ENCODE measurements around the gene DKKL1.

DKKL1 gene

GRCh38 chr19:49338691-49339300, 24.9 kb upstream of the DKKL1 start:
- Histone ChIP-seq H3K4me3 (ENCODE audit: low read length in 2 of 2) (peak overlapping the region; percentile 64 to 76), H3K9me3 (ENCODE audit: control insufficient read depth in 2 of 2, low read length in 2 of 2) (no peaks in the 10 kb centered on the region), H3K36me3 (ENCODE audit: control insufficient read depth in 2 of 2, insufficient read depth in 2 of 2, low read length in 2 of 2) (peaks cover 4 to 20% of the 10 kb centered on the region in 2 donors), H3K27ac (ENCODE audit: low read length) (peak overlapping the region; percentile 92), H3K4me1 (ENCODE audit: control insufficient read depth, insufficient read depth, low read length) (peaks cover 18% of the 10 kb centered on the region), H3K27me3 (ENCODE audit: control insufficient read depth in 1 of 2, insufficient read depth in 2 of 2, low read length in 2 of 2) (no peaks in the 10 kb centered on the region), H3K9ac (ENCODE audit: low read length in 2 of 2) (peak overlapping the region; percentile 48 to 64)

GRCh38 chr19:49339301-49340068, 24.2 kb upstream of the DKKL1 start:
- Histone ChIP-seq H3K9me3 (ENCODE audit: control insufficient read depth in 2 of 2, low read length in 2 of 2) (no peaks in the 10 kb centered on the region), H3K27ac (ENCODE audit: low read length) (peak overlapping the region; percentile 92), H3K36me3 (ENCODE audit: control insufficient read depth in 2 of 2, insufficient read depth in 2 of 2, low read length in 2 of 2) (peaks cover 4 to 22% of the 10 kb centered on the region in 2 donors), H3K9ac (ENCODE audit: low read length in 2 of 2) (peak overlapping the region; percentile 48 to 60), H3K4me1 (ENCODE audit: control insufficient read depth, insufficient read depth, low read length) (peaks cover 18% of the 10 kb centered on the region), H3K27me3 (ENCODE audit: control insufficient read depth in 1 of 2, insufficient read depth in 2 of 2, low read length in 2 of 2) (no peaks in the 10 kb centered on the region), H3K4me3 (ENCODE audit: low read length in 2 of 2) (peak overlapping the region; percentile 64 to 76)

DNA sequence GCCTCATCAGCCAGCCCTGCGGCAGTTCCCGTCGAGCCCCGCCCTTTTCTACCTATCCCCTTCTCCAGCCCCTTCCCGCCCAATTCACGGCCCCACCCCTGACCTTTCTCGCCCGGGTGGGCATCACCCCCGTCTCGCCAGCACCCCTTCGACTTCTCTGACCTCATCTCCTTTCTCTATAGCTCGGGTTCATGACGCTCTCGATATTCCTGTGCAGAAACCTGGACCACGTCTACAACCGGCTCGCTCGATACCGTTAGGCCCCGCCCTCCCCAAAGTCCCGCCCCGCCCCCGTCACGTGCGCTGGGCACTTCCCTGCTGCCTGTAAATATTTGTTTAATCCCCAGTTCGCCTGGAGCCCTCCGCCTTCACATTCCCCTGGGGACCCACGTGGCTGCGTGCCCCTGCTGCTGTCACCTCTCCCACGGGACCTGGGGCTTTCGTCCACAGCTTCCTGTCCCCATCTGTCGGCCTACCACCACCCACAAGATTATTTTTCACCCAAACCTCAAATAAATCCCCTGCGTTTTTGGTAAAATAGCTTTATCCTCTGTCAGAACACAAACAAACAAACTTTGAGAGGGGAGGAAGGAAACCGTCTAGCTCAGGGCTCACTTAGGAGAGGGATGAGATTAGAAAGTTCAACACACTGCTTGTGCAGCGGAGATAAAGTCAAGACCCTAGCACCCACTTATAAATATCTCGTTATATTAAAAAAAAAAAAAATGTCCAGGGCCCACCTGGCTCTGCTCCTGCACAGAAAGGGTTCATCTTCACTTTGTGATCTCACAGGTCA, 23.4 kb upstream of the DKKL1 start:
- peak overlapping the region; percentile 38 to 73 for H3K4me3 ChIP-seq (ENCODE audit: low read length in 2 of 2)
- H3K36me3 ChIP-seq (ENCODE audit: control insufficient read depth in 2 of 2, insufficient read depth in 2 of 2, low read length in 2 of 2), result peaks cover 10 to 29% of the 10 kb centered on the region in 2 donors
- H3K4me1 ChIP-seq (ENCODE audit: control insufficient read depth, insufficient read depth, low read length), result peaks cover 18% of the 10 kb centered on the region
- no peaks in the 10 kb centered on the region for H3K27me3 ChIP-seq (ENCODE audit: control insufficient read depth in 1 of 2, insufficient read depth in 2 of 2, low read length in 2 of 2)
- H3K9ac ChIP-seq (ENCODE audit: low read length in 2 of 2), result peak overlapping the region in 1 of 2 donors; percentile 55
- H3K27ac ChIP-seq (ENCODE audit: low read length), result peak overlapping the region; percentile 92
- no peaks in the 10 kb centered on the region for H3K9me3 ChIP-seq (ENCODE audit: control insufficient read depth in 2 of 2, low read length in 2 of 2)

DNA sequence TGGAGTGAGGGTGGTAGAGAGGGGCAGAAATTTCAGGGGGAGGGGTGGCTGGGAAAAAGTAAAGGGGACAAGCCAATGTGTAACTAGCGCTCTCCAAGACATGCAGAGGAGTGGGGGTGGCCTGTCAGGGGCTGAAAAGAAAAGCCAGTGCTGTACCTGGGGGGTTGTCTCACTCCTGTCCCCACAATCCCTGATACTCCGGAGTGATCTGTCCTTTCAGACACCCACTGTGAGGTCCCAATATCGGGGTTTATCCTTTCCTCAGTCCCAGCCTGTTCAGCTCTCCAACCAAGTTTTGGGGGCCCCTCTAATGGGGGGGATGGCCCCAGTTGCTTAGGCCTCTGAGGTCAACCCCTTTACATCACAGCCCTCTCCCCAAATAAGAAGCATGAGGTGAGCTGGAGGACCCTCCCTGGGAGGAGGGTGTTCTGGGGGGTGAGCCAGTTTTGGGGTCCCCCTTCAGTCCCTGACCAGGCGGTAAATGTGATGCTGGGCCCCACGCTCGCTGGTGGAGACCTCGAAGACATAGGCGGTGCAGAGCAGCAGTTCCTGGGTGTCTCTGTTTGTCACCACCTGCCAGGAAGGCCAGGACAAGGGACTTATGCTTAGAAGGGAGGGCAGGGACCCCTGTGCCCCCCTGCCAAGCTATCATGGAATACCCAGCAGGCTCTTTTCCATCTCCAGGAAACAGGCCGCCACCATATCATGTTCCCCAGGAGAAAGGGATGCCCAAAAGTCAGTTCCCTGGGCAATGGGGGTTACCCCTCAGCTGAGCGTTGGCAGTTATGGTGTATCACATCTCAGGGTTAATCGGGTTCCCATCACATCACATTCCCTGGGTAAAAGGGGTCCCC, 22.6 kb upstream of the DKKL1 start:
- Histone ChIP-seq H3K9ac (ENCODE audit: low read length in 2 of 2) (no peak overlapping the region), H3K4me1 (ENCODE audit: control insufficient read depth, insufficient read depth, low read length) (peaks cover 18% of the 10 kb centered on the region), H3K27me3 (ENCODE audit: control insufficient read depth in 1 of 2, insufficient read depth in 2 of 2, low read length in 2 of 2) (no peaks in the 10 kb centered on the region), H3K27ac (ENCODE audit: low read length) (peak overlapping the region; percentile 92), H3K9me3 (ENCODE audit: control insufficient read depth in 2 of 2, low read length in 2 of 2) (no peaks in the 10 kb centered on the region), H3K4me3 (ENCODE audit: low read length in 2 of 2) (no peak overlapping the region), H3K36me3 (ENCODE audit: control insufficient read depth in 2 of 2, insufficient read depth in 2 of 2, low read length in 2 of 2) (peaks cover 14 to 32% of the 10 kb centered on the region in 2 donors)

GRCh38 chr19:49342291-49342721, 21.4 kb upstream of the DKKL1 start:
- Histone ChIP-seq H3K36me3 (ENCODE audit: control insufficient read depth in 2 of 2, insufficient read depth in 2 of 2, low read length in 2 of 2) (peaks cover 20 to 43% of the 10 kb centered on the region in 2 donors), H3K27ac (ENCODE audit: low read length) (no peak overlapping the region), H3K9me3 (ENCODE audit: control insufficient read depth in 2 of 2, low read length in 2 of 2) (no peaks in the 10 kb centered on the region), H3K9ac (ENCODE audit: low read length in 2 of 2) (no peak overlapping the region), H3K4me3 (ENCODE audit: low read length in 2 of 2) (no peak overlapping the region), H3K27me3 (ENCODE audit: control insufficient read depth in 1 of 2, insufficient read depth in 2 of 2, low read length in 2 of 2) (no peaks in the 10 kb centered on the region), H3K4me1 (ENCODE audit: control insufficient read depth, insufficient read depth, low read length) (peaks cover 18% of the 10 kb centered on the region)

DNA sequence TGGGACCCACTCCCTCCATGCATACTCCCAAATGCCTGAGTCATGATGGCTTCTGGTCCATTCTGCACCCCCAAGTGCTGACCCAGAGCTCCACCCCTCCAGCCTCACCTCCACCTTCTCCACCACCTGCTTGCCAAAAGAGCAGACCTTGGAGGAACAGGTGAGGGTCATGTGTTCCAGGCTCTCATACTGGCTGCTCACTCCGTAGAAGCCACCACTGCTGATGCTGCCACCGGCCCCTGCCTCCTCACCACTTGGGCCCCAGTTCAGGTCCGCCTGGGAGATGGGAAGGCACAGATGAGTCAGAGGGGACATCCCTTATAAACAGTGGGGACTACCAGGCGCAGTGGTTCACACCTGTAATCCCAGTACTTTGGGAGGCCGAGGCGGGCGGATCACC, 20.6 kb upstream of the DKKL1 start:
- Histone ChIP-seq H3K9ac (ENCODE audit: low read length in 2 of 2) (no peak overlapping the region), H3K4me3 (ENCODE audit: low read length in 2 of 2) (no peak overlapping the region), H3K27ac (ENCODE audit: low read length) (no peak overlapping the region), H3K27me3 (ENCODE audit: control insufficient read depth in 1 of 2, insufficient read depth in 2 of 2, low read length in 2 of 2) (no peaks in the 10 kb centered on the region), H3K36me3 (ENCODE audit: control insufficient read depth in 2 of 2, insufficient read depth in 2 of 2, low read length in 2 of 2) (peaks cover 28 to 51% of the 10 kb centered on the region in 2 donors), H3K4me1 (ENCODE audit: control insufficient read depth, insufficient read depth, low read length) (peaks cover 18% of the 10 kb centered on the region), H3K9me3 (ENCODE audit: control insufficient read depth in 2 of 2, low read length in 2 of 2) (no peaks in the 10 kb centered on the region)

DNA sequence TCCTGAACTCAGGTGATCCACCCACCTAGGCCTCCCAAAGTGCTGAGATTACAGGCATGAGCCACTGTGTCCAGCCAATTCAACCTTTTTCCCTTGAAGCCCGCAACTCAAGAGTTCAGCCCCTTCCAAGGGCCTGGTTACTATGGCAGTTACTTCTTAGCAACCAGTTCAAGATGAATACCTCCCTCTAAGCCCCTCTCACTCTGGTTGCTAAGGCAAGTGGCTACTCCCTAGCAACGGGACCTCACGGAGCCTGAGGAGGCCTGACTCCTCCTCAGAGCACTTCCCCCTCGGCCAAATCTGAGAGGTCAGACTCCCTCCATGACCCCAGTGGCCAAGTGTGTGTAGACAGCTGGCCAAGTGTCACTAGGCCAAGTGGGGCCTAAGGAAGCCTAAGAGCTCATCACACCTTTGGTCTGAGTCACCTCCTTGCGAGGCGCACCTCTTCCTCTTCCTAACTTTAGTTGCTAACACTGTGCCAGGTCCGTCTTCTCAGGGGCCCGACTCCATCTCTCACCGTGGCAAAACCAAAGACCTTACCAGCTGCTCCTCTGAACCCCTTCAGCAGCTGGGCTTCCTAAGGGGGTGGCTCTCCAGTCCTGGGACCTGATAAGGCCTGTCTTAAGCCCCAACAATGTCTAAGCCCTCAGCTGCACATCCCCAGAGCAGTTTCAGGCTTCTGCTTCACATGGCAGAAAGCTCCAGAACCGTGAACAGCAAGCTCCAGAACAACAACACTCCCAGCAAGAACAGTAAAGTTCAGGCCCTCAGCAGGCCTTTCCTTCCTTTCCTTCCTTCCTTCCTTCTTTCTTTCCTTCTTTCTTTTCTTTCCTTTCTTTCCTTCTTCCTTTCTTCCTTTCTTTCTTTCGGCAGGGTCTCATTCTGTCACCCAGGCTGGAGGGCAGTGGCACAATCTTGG, 18.9 kb upstream of the DKKL1 start:
- no peak overlapping the region for H3K9ac ChIP-seq (ENCODE audit: low read length in 2 of 2)
- no peaks in the 10 kb centered on the region for H3K27me3 ChIP-seq (ENCODE audit: control insufficient read depth in 1 of 2, insufficient read depth in 2 of 2, low read length in 2 of 2)
- H3K9me3 ChIP-seq (ENCODE audit: control insufficient read depth in 2 of 2, low read length in 2 of 2), result no peaks in the 10 kb centered on the region
- H3K4me3 ChIP-seq (ENCODE audit: low read length in 2 of 2), result no peak overlapping the region
- no peak overlapping the region for H3K27ac ChIP-seq (ENCODE audit: low read length)
- peaks cover 36 to 59% of the 10 kb centered on the region in 2 donors for H3K36me3 ChIP-seq (ENCODE audit: control insufficient read depth in 2 of 2, insufficient read depth in 2 of 2, low read length in 2 of 2)
- peaks cover 5% of the 10 kb centered on the region for H3K4me1 ChIP-seq (ENCODE audit: control insufficient read depth, insufficient read depth, low read length)

- Histone ChIP-seq H3K4me1 (ENCODE audit: control insufficient read depth, insufficient read depth, low read length) (no peaks in the 10 kb centered on the region), H3K9me3 (ENCODE audit: control insufficient read depth in 2 of 2, low read length in 2 of 2) (no peaks in the 10 kb centered on the region), H3K27me3 (ENCODE audit: control insufficient read depth in 1 of 2, insufficient read depth in 2 of 2, low read length in 2 of 2) (no peaks in the 10 kb centered on the region), H3K27ac (ENCODE audit: low read length) (no peak overlapping the region), H3K4me3 (ENCODE audit: low read length in 2 of 2) (no peak overlapping the region), H3K36me3 (ENCODE audit: control insufficient read depth in 2 of 2, insufficient read depth in 2 of 2, low read length in 2 of 2) (peaks cover 39 to 58% of the 10 kb centered on the region in 2 donors), H3K9ac (ENCODE audit: low read length in 2 of 2) (no peak overlapping the region)
Observed at GRCh38 chr19:49347191-49347590, 16.5 kb upstream of the DKKL1 start.

DNA sequence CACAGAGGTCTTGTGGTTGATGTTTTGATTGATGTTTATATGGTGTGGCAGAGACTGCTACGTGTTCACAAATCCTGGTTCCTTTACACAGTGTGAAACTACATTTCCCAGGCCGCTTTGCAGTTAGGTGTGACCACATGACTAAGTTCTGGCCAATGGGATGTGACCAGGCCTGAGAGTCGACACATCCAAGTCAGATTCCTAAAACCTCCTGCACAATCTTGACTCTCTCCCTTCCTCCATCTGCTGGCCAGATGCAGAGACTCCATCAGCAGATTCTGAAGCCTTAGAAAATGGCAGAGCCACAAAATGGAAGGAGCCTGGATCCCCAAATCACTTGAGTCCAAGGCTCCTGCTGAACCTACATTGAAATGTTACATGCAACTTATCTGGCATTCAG, 15.8 kb upstream of the DKKL1 start:
- no peaks in the 10 kb centered on the region for H3K9me3 ChIP-seq (ENCODE audit: control insufficient read depth in 2 of 2, low read length in 2 of 2)
- no peak overlapping the region for H3K27ac ChIP-seq (ENCODE audit: low read length)
- H3K4me3 ChIP-seq (ENCODE audit: low read length in 2 of 2), result no peak overlapping the region
- H3K36me3 ChIP-seq (ENCODE audit: control insufficient read depth in 2 of 2, insufficient read depth in 2 of 2, low read length in 2 of 2), result peaks cover 38 to 54% of the 10 kb centered on the region in 2 donors
- H3K9ac ChIP-seq (ENCODE audit: low read length in 2 of 2), result peak overlapping the region in 1 of 2 donors; percentile 13
- H3K27me3 ChIP-seq (ENCODE audit: control insufficient read depth in 1 of 2, insufficient read depth in 2 of 2, low read length in 2 of 2), result no peaks in the 10 kb centered on the region
- H3K4me1 ChIP-seq (ENCODE audit: control insufficient read depth, insufficient read depth, low read length), result no peaks in the 10 kb centered on the region

All from stomach smooth muscle (tissue), 2 donors.